ENCODE measurements around the gene EGFLAM.

EGFLAM gene

DNA sequence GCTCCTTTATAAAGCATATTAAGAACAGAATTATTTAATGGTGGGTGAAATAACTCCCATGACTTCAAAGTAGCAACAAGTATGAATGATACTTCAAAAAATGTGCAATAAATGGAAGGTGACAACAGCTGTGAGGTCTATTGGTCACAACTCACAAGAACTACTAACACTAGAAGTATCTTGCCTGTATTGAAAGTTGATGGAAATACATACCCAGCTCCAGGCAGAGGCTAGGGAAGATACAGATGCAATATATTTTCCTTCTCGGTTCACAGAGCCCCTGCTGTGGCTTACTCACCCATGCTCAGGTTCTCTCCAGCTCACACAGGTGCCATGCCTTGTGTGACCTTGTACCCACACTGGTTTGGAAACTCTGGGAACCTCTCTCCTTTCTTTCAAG is 164.3 kb downstream of the EGFLAM start:
- DNase-seq (ENCODE audit: low read depth), result no peak

DNA sequence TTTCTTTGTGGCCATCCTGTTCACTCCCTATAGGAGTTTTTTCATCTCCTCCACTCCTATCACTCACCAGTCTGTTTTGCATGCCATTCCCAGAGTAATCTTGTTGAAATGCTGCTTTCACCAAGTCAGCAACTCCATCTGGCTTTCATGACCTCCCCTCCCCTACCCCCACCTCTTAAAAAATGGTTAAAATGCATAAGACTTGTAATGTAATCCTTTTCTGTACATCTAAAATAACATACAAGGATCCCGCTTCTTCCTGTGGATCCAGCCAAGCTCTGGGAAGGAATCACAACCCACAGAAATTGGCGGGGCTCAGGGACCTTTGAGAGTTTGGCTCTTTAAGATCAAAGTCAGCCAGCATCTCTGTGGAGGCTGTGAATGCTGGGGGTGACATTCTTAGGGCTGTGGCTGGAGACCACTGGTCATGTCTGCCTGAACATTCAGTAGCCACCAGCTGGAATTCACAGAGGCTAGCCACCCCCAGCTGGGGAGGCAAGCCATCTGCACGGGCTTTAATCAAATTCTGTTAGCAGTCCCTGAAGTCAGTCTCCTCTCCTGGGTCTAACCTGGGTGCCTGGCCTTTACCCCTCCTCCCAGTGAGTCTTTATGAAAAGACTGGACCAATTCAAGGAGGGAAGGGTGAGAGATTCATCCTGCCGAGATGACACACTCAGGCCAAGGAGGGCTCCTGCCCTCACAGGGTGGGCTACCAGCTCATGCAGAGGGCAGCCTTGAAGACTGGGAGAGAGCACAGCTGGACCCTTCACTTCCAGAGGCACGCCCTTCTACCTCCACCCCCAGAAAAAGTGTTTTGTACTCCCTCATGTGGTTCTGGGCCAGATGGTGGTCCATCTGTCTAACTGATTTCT is 165.2 kb downstream of the EGFLAM start:
- DNase-seq (ENCODE audit: low read depth), result no peak

DNA sequence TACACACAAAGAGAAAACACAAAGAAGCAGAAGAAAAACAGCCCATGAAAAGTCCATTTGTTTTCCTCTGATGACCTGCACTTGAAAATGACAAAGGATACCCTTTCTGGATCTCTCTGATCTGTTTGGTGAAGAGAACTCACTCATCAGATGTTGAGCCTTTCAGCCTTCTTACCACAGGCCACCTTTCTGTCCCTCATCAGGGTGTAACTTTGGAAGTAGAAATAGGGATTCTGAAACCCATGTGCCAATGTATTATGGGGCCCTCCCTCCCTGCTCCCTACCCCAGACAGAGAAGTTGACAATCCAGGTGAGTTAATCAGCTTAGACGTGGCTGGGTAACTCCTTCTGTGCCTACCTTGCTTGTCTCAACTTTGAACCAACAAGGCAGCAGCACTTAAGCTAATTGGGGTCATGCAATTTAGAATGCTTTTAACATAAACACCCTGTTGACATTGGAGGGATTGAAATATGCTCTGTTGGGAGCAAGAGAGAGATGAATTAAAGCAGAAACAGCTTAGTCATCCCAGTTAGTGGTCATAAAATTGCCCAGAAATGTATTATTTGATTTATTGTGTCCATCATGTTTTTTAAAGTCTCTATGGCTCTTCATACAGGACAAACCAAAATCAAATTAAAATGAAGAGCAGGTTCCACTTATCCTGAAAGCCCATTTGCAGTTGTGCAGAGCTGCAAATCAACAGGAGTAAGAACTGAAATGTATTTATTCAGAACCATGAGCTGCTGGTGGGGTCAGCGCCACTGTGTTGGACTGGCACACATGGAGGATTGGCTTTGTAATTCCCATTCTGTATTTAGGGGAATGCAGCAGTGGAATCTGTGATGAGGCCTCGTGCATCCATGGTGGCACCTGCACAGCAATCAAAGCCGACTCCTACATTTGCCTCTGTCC is 166.0 kb downstream of the EGFLAM start:
- DNase-seq (ENCODE audit: low read depth), result no peak

DNA sequence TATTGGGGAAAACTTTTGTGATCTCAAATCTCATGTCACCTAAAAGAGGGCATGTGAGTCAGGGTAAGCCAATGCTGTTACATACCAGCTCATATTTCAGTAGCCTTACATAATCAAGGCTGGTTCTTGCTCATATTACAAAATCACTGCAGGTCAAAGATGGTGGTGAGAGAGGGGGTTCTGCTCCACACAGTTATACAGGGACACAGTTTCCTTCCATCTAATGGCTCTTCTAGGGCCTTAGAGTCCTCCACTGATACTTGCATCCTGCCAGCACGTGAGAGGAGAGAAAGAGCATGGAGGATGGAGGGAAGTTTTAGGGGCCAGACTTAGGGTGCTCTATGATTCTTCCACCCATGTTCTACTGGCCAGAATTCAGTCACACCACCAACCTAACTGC is 168.1 kb downstream of the EGFLAM start:
- DNase-seq (ENCODE audit: low read depth), result no peak

DNA sequence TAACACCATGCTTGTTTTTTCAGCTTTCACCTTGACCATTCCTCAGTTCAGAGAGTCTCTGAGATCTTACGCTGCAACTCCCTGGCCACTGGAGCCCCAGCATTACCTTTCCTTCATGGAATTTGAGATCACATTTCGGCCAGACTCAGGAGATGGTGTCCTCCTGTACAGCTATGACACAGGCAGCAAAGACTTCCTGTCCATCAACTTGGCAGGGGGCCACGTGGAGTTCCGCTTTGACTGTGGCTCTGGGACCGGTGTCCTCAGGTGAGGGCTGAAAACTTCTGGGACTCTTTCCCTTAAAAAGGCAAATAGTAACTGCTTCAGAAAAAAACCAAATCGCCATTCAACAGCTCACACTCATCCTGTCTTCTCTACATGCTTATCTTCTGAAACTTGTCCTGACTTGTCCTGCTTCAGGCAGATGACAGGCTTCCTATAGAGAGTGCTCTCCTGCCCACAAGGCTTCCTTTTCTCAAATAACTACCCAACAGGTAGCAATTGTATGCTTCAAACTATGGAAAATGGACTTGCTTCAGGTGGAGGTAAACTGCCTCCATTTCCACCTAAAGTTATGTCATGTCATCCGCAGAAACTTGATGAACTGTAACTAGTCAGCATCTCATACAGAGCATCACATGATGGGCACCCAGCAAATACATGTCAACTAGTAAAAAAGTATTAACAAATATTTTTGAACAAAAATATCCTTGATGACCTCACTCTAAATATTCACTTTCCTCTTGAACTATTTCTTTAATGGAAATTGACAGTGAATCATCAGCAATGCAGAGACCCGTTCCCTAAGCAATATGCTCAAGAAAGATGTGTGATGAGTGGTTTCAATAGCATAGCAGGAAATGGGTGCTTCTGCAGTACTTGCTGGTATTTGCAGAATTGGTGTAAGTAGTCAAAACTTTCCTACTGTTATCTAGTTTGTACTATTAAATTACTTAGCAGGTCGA is 168.9 kb downstream of the EGFLAM start:
- DNase-seq (ENCODE audit: low read depth), result no peak

DNA sequence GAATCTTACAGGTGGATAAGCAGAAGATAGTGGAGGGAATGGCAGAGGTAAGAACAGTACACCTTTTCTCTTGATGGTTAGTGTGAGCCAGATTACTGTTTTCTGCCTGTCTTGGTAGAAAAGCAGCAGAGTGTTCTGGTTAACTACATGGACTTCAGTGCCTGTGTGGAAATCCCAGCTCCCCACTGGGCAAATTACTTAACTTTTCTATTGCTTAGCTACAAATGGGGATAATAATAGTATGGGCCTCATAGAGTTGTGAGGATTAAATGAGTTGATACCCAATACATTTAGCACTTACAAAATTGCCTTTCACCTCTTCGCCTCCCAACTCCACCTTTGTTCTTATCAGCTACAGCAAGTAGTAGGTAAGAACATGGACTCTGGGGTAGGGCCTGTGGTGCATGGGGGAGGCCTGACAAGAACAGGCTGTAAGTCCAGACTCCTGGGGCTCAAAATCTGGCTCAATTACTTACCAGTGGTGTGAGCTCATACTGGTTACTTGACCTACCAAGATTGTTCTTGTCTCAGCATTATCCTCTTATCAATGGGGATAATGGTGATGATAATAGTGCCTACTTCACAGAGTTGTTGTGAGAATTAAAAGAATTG is 173.0 kb downstream of the EGFLAM start:
- DNase-seq (ENCODE audit: low read depth), result no peak

DNA sequence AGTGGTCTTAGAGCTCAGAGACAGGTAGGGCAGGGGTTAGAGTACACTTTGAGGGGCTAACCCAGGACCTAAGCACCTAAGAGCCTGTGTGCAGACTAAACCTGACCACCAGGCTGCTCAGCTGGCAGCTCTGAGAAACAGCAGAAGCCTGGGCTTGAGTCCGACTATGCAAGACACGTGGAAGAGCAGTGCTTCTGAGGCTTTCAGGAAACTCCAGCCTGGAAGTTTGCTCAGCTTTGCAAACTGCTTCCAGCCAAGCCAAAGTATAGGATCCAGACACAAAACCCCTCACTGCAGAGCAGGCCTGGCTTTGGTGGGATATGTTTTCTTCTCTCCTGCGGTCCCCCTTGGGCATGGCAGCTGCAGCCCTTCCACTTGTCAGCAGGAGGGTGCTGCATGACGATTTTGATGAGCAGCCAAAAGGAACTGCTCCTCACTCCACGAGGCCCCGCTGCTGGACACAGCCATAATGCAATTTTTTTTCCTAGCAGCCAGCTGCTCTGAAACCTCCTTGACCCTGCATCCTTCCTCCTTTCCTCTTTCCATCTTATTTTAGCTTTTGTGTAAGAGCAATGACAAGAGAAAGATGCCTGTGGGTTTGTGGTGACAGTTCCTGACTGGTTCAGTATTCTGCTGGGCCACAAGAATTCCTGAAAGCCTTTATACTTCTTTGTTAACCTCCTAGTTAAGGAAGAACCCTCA is 175.0 kb downstream of the EGFLAM start:
- DNase-seq (ENCODE audit: low read depth), result no peak

DNA sequence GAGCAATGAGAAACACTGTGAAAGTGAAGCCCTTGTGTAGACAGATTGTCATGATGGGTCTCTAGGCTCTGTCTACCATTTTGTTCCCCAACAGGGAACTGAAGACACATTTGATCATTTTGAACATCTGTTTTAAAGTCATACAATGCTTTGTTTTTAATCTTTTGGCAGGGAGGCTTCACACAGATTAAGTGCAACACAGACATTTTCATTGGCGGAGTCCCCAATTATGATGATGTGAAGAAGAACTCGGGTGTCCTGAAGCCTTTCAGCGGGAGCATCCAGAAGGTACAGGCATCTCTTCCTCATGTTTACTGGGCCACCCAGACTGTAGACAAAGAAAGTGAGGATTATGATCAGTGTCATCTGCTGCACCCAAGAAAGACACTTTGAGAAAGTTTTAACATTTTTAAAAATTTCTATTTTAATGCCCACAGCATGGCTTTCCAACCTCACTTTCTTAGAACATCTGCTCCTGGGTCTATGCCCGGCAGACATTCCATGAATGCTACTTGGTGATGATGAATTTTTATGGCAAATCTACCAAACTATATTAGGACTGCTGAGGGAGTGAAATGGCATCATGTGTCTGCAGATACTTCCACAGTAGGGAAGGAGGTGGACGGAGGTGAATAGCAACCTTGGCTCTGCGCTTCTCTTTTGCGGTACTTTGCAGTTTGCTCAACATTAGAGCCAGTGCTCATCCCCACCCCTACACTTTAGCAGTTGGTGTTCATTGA is 176.8 kb downstream of the EGFLAM start:
- DNase-seq (ENCODE audit: low read depth), result no peak

DNA sequence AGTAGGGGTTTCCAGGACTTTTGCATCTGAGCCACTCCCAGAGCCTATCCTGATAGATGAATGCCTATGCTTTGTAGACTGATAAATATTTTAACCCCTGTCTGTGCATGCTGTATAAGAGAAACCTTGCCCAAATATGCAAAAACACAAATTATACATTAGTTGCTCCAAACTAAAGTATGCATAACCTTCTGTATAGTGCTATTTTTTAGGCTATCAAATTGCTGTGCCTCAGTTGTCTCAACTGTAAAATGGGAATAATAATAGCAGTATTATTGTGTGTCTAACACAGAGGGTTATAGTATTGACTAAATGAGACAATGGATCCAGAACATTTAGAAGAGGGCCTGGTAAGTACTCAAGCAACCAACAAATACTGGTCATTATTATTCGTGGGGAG is 180.4 kb downstream of the EGFLAM start:
- DNase-seq (ENCODE audit: low read depth), result no peak

DNA sequence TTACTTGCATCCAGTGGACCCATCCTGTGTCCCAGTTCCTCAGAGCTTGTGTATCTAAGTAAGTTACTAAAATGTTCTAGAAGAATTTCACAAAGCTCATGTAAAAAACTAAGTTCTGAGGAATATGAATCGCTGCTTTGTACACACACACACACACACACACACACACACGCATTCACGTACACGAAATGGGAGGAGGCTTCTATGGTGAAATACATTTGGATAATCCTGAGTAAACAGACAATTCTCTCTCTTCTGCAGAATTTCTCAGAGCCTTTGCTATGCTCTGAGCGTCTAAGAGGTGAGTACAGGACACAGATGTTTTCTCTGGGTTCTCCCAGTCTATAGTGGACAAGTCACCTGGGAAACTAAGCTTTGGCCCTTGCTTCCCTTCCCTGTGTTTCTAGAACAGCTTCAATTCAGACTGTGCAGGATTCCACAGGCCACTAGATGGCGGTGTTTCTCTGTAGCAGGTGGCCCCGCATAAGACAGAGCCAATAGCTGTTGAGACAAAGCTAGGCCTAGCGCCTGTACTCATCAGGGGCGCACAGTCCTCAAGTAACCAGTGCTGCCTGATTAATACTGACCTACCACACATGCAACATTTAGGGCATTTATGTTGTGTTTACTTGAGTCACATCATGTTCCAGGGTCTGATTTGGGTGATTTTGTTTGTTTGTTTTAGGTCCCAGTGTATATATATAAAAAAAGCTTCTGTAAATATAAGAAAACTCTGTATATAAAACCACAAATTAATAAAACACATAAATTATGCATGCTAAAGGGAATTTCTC is 183.3 kb downstream of the EGFLAM start:
- peak; percentile 43 for DNase-seq (ENCODE audit: low read depth)

DNA sequence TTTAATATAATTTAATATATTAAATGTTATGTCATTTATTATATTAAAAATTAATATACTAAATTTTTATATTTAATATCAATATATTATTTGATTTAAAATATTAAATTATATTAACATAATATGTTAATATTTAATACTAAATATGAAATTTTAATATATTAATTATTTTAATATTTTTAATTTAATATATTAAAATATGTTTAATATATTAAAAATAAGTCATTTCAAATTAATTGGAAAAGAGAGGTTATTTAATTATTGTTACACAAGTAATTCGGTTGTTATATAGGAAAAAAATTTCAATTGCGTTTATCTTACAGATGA is 183.9 kb downstream of the EGFLAM start:
- no peak for DNase-seq (ENCODE audit: low read depth)

DNA sequence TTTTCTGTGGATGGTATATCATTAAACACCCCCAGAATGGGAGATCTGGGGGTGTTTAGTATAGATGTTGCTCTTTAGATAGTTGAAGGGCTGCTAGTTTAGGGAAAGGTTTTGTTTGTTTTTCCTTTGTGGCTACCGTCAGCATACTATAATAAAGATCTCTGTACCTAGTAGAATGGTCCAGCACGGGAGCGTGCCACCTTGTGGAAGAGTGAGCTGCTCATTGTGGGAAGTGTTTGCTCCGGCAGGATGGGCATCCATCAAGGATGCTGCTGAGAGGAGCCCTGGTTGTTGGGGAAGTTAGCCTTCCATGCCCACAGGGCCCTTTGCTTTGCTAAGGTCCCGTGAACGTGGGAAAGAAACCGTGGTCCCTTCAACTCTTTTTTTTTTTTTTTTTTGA is 185.0 kb downstream of the EGFLAM start:
- DNase-seq (ENCODE audit: low read depth), result no peak

DNA sequence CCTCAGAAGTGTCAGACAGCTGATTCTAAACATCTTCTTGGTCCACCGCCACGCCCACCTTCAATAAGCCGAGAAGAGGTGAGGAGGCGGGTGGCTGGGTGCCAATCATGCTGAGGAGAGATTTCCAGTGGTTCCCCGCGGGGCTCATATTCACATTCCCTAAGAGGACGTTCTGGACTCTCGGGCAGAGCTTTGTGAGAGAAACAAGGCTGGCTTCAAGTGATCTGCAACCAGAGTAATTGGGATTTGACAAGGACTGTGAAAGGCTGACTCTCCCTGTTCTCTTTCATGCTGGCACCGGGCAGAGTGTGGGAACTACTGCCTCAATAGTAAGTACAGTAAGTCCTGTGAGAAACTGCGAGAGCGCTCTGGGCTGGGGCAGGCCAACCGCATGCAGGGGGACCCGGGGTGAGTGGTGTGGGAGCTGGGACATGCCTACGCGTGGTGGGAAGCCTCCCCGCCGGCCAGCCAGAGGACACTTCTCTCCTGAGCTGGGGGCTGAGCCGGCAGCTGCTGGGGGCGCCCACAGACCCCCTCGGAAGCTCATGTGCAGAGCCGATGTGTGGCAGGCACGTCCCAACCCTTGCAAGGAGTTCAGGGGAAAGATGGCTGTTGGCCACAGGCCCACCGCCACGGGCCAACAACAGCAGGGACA is 187.1 kb downstream of the EGFLAM start:
- DNase-seq (ENCODE audit: low read depth), result no peak

DNA sequence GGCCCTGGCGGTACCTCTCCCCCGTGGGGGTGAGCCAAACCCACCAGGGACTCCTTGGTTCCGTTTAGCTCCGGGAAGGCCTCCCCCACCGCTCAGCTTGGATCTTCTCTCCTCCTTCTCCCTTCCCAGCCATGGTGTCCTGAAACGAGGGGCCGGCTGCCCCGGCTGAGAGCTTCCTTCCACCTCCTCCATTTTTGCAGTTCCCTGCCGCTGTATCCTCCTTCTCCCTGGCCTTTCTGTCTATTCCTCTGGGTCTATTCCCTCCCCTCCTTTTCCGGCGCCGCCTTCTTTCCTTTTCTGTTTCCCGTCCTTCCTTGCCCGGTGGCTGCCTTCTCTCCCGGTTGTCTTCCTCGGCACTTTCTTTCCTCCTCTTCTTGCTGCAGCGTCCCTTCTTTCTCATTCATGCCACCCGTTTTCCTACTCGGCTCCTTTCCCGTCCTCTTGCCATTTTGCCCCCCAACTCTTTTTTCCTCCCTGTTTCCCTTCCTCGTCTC is 187.7 kb downstream of the EGFLAM start:
- no peak for DNase-seq (ENCODE audit: low read depth)

DNA sequence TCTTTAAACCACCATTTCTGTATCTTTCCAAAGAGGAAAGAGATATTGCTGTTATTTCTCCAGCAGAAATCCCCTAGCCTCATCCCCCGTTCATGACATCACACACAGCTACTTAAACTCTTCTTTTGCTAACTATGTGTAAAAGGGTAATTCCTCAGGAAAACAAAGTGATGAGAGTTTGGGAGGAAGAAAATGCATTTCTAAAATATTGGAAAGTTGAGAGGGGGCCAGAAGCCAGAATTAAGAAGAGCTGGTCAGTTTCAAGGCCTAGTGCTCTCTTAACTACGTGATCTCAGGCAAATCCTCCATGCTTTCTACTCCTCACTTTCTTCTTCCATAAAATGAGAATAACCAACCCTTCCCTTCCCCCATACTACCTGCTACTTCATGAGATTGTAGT is 188.7 kb downstream of the EGFLAM start:
- no peak for DNase-seq (ENCODE audit: low read depth)

DNA sequence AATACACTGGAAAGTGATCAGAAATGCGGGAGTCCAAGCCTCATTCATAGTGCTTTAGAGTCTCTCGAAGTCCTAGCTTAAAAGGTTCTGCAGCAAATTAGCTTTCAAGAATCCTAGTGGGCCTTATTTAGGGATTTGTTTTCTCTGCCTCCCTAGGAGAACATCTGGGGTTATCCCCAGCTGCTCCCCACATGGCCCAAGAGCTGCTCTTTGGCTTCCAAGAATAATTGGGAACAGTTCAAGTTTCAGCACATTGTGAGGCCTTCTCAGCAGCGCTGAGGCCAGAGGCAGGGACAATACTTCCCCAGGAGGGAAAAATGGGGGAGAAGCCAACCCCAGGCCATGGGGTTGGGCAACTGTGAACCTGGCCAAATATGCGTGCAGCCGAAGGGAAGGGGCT is 189.4 kb downstream of the EGFLAM start:
- DNase-seq (ENCODE audit: low read depth), result no peak

DNA sequence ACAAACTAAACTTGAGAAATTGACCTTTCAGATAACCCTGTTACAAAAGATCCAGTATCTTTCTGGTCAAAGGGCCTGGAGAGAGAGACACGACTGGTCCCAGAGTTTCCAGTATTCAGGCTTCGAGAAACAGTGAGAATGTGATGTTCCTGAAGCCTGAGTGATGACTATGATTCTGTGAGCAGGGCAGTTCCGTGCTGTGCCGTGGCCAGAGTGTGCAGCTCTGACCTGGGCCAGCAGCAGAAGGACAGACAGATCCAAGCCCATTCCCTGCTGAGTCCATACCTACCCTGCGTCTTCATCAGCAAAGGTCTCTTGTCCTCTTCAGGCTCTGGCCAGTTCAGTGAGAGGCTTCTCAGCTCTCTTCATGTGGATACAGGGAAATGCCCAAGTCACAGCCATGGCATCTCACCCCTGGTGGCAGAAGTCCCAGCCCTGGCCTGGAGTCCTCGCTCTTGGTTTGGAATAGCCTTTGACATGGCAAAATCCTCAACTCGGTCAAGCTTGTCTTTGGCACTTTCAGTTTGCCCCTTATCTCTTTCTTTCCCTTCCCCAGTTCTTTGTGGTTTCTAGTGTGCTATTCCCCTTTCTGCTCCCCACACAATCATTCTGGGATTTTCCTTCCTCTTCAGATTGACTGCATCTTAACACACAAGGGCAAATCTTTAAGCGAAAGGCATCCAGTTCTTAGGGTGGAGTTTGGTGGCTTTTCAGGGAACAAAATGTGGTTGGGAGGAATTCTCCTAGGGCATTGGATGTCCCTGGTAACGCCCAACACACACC is 190.4 kb downstream of the EGFLAM start:
- DNase-seq (ENCODE audit: low read depth), result no peak

DNA sequence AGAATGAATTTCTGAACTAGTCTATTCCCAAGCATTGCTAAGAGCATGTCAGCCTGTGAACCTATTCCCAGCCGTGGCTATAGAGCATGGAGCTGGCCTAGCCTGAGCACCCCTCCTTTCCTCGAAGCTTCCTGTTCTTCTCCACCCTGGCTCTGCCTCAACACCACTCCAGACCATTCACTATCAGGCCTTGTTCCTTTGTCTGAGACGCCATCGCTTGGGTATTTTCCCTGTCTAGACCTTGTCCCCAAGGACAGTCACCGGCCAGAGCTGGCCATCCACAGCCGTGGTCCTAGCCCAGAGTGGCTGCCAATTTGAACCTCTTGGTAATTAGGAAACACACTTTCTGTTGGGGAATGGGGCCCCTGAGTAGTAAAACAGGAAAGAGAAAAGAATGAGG is 192.3 kb downstream of the EGFLAM start:
- no peak for DNase-seq (ENCODE audit: low read depth)
